Fibroblast of peridontal ligament (primary cell): ENCODE data around the gene GSG1L.

Experiments used
- DNase-seq: peaks from one replicate; pipeline ENCODE4 v3.0.0-alpha.2; 2010; ENCODE audit errors: extremely low read depth

GSG1L gene

DNA sequence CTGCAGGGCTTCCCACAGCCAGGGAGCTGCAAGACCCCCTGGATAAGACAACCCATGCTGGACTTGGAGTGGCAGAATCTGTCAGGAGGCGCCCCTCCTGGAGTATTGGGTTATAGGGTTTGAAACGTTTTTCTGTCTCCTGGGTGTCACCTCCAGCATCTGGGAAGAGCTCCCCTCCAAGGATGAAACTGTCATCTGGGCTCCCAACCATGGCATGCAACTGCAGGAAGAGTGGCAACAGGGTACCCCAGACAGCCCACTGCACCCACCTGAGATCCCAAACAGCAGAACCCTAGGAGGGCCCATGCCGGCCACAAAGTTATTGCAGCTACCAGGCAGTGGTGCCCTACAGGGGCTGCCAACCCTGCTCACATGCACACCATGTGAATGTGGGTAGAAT, 636 bp upstream of the GSG1L start:
- no peak for DNase-seq

DNA sequence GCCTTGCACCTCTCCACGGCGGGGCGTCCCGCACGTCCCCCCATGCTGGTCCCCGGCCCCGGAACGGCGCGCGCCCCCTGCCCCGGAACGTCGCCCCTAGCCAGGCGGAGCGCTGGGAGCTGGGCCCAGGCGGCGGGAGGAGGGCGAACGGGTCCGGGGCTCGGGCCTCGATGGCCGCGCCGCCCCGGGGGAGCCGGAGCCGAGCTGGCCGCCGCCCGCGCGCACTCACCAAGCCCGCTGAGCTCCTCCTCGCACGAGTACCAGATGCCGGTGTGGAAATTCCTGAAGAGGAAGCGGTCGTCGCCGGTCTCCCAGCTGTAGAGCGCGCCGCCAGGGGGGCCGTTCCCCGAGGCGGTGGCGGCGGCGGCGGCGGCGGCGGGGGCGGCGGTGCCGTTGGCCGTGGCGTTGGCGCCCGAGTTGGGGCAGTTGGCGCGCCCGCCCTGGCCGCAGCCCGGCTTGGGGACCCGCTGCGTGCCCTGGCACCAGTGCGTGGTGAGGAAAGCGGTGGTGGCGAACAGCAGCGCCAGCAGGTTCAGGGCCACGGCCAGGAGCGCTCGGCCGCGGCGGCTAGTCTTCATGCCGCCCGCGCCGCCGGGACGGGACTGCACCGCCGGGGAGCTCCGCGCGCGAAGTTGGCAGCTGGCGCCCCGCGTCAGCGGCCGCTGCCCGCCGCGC, 530 bp downstream of the GSG1L start:
- no peak for DNase-seq

DNA sequence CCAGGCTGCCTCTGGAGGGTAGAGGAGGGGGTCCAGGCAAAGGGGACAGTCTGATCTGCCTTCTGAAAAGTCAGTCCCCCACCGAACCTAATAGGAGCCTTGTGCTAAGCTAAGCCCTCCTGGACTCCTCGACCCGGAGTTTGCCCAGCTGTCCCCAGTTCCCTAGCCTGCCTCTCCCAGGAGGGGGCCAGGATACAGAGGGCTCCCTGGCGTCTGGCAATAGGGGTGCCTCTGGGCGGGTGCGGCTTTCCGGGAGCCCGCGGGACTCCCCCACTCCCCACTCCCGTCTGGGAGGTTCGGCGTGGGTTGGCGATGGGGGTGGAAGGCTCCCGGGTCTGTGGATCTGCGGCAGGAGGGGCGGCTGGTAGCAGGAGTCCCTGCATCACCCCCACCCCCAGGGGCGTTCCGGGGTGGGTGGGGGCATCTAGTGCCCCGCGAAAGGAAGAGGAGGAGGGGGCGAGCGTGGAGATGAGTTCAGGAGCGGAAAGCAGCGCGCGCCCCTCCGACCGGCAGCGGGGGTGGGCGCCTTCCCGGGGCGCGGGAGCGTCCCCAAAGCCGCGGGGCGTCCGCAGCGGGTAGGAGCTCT, 1.2 kb downstream of the GSG1L start:
- DNase-seq: no peak

DNA sequence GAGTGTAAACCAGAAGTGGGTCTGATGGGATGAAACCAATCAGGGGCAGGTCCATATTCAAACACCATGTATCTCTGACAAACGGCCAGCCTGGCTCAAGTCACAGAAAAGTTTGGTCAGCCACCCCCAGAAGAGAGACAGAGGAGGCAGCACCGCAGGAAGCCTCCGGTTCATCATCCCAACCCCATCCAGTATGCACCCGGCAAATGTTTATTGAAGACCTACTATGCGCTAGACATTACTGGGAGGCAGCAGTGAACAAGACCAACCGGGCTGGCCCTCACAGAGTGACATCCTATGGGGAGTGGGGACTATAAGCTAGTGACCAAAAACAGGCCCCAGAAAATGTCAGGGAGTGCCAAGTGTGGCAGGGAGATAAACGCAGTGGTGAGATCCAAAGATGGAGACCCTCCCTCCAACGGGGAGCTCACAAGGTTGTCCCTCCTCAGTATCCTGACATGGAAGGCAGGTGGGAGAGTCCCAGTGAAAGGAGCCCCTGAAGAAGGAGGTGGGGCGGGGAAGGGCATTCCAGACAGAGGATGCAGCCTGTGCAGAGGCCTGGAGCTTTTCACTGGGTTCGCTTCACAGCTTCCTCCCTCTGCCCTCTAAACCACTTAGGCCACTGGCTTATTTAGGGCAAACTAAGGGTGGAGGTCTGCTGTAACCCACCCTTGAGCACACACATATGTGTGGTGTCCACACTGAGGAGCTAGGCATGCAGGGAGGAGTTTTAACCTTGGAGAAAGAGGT, 2.0 kb downstream of the GSG1L start:
- DNase-seq: no peak

DNA sequence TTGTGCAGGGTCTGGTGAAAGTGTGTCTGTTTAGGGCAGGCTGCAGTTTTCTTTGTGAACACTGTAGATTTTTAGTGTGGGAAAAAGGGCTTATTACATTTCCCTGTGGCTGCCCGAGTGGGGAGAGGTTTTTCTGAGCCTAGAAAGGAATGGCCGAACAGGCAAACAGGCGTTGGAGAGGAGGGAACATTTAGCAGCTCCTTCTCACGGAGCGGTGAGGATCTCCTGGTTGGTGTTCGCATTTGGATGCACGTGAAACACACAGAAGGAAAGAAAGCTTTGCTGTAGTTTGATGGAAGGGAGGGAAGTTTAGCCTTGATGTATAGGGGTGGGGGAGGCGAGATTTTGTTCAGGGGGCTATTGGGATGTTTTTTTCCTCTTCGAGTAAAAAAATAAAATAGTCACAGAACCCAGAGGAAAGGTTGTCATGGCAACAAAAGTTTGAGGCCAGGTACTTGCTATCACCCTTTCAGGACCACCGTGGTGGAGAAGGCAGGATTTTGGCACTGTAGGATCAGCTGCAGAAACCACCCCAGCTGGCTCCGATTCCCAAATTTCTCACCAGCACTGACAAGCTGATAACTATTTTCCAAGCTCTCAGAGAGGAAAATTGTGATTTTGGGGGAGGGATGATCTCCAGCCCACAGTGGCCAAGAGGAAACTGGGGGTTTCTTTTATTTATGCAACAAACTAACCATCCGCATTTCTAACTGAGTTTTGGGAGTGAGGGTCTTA, 3.5 kb downstream of the GSG1L start:
- no peak for DNase-seq

DNA sequence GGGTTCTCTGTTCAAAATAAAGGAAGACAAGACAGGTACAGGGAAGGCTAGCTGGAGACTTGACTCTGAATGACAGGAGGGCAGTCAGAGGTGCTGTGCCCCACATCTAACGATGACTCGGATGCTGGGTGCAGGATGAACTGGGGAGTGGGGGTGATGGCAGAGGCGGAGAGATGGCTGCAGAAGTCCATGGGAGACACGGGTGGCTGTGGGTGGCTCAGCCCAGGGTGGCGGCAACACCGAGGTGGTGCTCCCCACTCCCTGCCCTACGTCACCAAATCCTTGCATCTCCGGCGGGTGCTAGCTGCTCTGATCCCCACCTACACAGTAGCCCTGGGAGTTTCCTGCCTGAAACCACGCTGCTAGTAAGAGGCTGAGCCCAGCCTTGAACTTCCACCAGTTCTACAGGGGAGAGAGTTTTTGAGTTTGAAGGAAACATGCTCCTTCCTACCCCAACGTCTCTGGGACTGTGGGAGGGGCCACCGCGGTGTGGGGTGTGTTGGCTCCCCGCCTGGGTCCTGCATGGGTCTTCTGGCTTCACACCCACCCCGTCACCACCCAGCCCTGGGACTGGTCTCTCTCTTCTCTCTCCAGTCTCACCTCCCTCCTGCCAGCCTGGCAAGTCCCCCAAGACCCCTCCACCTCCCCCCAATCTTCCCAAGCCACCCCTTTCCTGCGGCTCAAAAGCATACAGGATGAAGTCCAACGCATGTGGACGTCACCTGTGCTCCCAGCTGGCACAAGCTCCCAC, 4.5 kb downstream of the GSG1L start:
- DNase-seq: no peak

DNA sequence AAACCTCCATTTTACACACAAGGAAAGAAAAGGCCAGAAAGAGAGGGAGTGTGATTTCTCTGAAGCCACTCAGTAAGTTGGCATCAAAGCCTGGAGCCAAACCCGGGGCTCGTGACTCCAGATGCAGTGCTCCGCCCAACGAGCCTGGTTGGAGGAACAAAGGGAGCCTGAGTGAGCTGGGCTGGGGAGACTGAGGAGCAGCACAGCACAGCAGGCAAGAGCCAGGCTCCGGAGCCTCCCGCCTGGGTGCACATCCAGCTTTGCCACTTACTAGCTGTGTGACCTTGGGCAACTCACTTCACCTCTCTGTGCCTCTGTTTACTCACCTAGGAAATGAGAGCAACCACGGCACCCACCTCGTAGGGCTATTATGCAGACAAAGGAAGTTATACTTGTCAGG, 5.6 kb downstream of the GSG1L start:
- DNase-seq: no peak

DNA sequence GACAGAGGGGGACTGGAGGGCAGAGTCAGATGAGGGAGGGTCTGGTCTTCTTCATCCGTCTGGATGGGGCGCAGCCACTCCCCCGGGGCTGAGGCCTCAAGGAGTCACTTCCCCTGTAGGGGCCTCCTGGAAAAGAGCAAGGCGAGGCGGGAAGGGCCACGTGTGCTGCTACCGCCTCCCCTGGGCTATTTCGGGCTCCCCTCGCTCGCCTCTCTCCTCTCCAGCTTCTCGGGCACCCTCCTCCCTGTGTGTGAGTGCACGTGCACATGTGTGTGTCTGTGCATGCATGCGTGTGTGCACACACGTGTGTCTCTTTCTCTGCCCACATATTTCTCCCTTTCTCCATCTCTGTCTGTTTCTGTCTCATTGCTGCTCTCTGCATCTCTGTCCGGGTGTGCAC, 10.1 kb downstream of the GSG1L start:
- DNase-seq: no peak

DNA sequence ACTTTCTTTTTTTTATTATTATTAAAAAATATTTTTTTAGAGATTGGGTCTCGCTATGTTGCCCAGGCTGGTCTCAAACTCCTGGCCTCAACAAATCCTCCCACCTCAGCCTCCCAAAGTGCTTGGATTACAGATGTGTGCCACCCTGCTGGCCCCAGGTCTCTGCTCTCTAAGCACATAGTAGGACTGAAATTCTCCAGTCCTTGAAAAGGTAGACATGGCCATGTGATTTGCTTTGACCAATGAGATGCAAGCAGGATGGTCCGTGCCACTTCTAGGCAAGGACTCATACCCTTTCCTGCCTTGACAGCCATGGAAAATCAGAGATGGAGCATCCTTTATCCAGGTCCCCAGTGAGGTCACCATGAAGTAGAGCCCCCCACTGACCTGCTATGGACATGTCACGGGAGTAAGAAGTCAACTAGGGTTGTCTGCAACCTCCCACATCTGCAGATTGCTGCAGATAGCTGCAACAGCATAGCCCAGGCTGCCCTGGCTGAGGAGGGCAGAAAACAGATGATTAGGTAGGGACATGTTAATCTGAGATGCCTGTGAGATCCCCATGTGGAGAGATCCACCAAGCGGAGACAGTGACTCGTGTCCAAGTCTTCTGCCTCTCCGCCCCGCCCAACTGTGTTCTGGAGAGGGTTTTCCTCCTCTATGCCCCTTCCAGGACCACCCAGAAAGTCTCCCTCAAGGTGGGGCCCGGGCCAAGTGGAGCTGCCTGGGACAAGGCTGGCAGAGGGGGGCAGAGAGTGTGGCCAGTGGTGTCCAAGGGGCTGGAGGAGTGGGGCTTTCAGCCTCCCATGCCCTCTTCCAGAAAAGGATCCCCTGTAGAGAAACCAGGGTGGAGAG, 11.0 kb downstream of the GSG1L start:
- DNase-seq: no peak

DNA sequence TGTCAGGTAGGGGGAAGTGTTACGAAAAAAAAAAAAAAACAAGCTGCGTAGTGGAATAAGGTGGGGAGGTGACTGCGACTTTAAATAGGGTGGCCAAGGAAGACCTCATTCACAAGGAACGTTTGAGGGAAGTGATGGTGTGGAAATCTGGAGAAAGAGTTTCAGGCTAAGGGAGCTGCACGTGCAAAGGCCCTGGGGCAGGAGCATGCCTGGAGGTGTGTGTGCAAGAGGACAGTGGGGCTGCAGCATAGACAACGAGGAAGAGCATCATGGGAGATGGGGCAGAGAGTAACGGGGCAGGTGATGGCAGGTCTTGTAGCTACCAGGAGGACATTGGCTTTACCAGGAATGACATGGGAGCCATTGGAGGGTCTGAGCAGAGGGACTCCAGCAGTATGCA, 12.0 kb downstream of the GSG1L start:
- DNase-seq: no peak

DNA sequence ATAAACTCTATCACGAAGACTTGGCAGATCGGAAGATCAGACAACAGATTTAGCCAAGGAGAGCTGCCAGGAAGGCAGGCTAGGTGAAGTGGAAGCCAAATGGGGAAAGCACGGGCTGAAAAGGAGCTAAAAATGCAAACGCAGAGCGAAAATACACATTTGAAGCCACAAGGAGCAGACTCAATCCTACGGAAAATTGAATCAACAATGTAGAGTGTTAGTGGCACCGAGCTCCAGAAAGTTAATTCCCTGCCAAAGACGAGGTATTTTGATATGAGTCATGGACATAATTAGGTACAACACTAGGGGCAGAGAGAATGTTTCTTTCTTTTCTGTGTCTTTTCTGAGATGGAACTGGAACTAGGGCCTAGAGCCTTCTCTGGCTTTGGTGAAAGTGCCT, 20.7 kb downstream of the GSG1L start:
- peak; percentile 67 for DNase-seq

DNA sequence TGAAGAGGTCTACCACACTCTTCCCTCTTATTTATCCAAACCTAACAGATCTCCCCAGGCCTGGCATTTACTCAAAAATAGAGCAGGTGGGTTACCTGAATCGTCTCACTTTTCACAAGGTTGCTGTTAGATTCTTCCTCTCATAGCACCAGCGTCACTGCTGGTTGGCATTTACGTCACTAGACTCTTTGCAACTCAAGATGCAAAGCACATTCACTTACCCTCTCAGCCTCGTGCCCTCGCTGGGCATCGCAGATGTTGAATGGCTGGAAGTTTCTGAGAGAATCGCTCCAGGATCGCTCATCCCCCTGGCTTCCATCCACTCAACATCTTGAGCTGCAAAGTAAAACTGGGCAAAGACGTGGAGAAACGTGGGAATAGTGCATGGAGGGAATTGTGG, 21.9 kb downstream of the GSG1L start:
- no peak for DNase-seq

DNA sequence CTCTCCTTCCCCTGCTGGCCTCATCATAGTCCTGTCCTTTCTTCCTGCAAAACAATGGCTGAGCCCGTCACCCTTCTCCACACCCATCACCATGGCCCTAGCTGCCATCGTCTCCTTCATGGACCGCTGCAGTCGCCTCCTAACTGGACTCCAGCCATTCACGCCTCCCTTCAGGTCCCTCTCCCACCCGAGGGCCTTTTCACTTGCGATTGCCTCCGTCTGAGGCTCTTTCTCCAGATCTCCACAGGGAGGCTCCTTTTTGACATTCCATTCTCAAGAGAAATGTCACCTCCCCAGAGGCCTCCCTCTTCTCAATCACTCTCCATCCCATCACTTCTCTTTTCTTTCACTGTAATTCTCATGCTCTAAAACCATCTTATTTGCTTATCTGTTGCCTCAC, 23.5 kb downstream of the GSG1L start:
- no peak for DNase-seq

DNA sequence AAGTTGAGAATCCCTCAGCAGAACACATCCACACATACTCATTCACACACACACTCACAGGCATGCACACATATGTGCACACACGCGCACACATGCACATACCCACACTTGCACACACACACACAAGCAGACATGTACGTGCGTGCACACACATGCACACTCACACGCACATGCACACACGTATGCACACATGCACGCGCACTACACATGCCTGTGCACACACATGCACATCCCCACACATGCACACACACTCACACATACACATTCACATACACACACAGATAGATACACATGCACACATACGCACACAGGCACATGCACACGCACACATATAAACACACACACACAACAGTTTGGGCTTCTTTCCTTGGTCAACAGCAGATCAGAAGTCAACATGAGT, 24.0 kb downstream of the GSG1L start:
- DNase-seq: no peak

DNA sequence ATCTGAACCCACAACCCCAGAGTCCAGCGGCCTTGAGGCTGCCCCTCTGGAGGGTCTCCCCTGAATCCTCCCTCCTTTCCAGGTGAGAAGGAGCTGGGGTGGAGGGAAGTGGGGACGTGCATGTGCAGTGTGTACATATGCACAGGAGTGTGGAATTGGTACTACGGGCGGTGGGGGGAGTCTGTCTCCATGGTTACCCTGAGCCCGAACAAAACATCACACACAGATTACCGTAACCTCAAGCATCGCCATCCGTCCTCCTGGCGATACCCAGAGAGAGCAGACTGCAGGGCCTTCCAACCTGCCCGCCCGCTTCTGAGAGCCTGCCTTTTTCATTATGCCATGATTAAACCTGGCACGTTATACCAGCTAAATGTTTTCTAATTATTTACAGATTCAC, 25.1 kb downstream of the GSG1L start:
- no peak for DNase-seq

DNA sequence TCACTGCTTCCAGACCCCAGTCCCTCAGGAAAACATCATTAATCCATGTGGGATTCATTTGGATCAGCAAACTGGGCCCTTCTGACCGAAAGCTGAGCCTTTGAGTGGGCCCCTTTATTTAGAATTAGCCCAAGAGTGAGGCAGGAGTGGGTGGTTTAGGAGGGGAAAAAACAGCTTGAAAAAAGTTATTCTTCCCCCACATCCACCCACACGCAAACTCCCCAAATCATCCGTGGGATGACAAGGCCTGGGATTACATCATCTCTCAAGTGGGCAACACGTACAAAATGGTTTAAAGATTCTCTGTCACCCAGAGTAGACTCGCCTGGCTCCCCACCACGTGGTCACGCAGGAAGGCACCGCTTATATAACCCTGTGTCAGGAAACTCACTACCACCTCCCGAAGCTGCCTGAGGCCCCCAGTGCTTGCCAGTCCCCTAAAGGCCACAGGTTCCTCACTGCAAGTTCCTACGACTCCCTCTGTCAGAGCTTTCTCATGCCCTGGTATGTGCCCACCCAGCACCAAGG, 27.6 kb downstream of the GSG1L start:
- DNase-seq: no peak

DNA sequence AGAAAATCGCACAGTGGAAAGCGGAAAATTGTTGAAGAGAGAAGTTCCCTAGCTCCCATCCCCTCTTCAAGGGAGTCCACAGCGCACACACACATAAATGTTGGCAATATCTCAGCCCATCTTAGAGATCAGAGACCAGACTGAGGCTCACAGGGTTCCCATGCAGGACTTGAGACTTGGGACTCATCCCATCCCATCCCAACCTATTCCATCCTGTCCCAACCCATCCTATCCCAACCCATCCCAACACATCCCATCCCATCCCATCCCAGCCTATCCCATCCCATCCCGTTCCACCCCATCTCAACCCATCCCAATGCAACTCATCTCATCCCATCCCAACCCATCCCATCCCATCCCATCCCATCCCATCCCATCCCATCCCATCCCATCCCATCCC, 29.6 kb downstream of the GSG1L start:
- no peak for DNase-seq

DNA sequence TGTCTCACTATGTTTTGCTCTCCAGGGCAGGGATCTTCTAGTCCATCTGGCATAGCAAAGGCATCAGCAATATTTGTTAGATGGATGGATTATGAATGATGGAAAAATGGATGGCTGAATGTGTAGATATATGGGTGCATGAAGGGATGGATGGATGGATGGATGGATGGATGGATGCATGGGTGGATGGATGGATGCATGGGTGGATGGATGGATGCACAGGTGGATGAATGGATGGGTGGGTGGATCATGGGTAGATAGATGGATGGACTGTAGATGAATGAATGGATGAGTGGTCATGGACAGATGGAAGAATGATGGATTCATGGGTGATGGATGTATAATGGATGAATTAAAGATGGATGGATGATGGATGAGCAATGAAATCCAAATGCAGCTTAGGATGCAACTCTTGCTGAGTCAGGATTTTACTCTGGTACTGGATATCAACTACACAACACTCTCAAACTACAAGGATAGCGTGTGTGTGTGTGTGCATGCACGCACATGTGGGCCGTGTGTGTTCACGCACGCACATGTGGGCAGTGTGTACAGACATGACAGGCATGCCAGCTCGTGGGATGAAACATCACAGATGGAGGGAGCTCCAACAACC, 34.0 kb downstream of the GSG1L start:
- no peak for DNase-seq

DNA sequence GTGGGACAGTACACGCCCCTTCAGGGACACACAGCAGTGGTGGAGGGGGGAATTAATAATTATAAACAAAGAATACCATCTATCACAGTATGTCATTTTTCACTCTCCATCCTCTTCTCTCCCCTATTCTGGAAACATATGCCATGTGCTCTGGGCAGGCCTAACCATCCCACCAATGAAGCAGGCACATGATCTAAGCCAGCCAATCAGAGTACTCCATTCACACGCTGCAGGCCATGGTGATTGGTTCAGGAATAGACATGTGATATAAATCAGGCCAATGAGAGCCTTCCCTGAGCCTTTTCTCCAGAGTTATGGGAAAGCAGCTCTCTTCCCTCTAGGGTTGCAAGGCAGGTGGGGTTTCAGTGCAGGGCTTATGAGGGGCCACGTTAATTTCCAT, 36.5 kb downstream of the GSG1L start:
- no peak for DNase-seq

DNA sequence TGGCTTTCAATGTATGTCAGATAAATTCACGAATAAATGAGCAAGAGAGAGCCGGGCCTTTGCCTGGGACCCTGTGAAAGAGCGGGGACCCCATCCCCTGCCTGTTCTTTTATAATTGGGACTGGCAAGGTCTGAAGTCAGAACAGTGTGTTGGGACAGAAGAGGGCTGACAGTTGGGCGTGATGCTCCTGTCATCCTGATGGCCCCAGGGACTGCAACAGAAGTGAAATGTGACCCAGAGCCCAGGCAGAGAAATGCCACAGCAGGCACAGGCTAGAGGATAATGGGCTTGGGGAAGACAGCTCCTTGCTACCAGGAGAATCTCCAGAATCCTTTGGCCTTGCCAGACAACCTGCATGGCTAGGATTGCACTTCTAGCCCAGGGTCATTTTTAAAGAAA, 37.9 kb downstream of the GSG1L start:
- DNase-seq: no peak
